ENCODE measurements around the gene ADCY1.
"Not testable (repeated sequence)": the region's sequence is repeated elsewhere in the genome, so short reads cannot be mapped to it uniquely, and the experiment has no call there.

ADCY1 gene

GRCh38 chr7:45573661-45574415, at the start of gene ADCY1:
Gene ADCY1, plus strand, starts transcription at chr7:45574368. Its CDS starts 176 bp downstream, at chr7:45574544.
- DNase-seq (ENCODE audit: low read depth in 2 of 2, low spot score in 1 of 2), result no peak

GRCh38 chr7:45524445-45524844, 49.7 kb upstream of the ADCY1 start:
- no peak for DNase-seq (ENCODE audit: low read depth in 2 of 2, low spot score in 1 of 2)

- DNase-seq (ENCODE audit: low read depth in 2 of 2, low spot score in 1 of 2), result no peak
These were observed 49.1 kb upstream of the ADCY1 start for GRCh38 chr7:45525057-45525456.

GRCh38 chr7:45543473-45543872, 30.7 kb upstream of the ADCY1 start:
- DNase-seq (ENCODE audit: low read depth in 2 of 2, low spot score in 1 of 2), result no peak

GRCh38 chr7:45545105-45545710, 29.0 kb upstream of the ADCY1 start:
- not testable (repeated sequence) for DNase-seq (ENCODE audit: low read depth in 2 of 2, low spot score in 1 of 2)

GRCh38 chr7:45548917-45549316, 25.3 kb upstream of the ADCY1 start:
- DNase-seq (ENCODE audit: low read depth in 2 of 2, low spot score in 1 of 2), result not testable (repeated sequence)

GRCh38 chr7:45563401-45563800, 10.8 kb upstream of the ADCY1 start:
- DNase-seq (ENCODE audit: low read depth in 2 of 2, low spot score in 1 of 2), result no peak

GRCh38 chr7:45563941-45564461, 10.2 kb upstream of the ADCY1 start:
- DNase-seq (ENCODE audit: low read depth in 2 of 2, low spot score in 1 of 2), result no peak

GRCh38 chr7:45564485-45564884, 9.7 kb upstream of the ADCY1 start:
- DNase-seq (ENCODE audit: low read depth in 2 of 2, low spot score in 1 of 2), result no peak

- DNase-seq (ENCODE audit: low read depth in 2 of 2, low spot score in 1 of 2), result no peak
These were observed 9.2 kb upstream of the ADCY1 start for GRCh38 chr7:45564886-45565455.

GRCh38 chr7:45566386-45566785, 7.8 kb upstream of the ADCY1 start:
- DNase-seq (ENCODE audit: low read depth in 2 of 2, low spot score in 1 of 2), result no peak

GRCh38 chr7:45566961-45567360, 7.2 kb upstream of the ADCY1 start:
- DNase-seq (ENCODE audit: low read depth in 2 of 2, low spot score in 1 of 2), result no peak

GRCh38 chr7:45567713-45568112, 6.5 kb upstream of the ADCY1 start:
- DNase-seq (ENCODE audit: low read depth in 2 of 2, low spot score in 1 of 2), result no peak

GRCh38 chr7:45568536-45569289, 5.5 kb upstream of the ADCY1 start:
- DNase-seq (ENCODE audit: low read depth in 2 of 2, low spot score in 1 of 2), result no peak

GRCh38 chr7:45569290-45569685, 4.9 kb upstream of the ADCY1 start:
- DNase-seq (ENCODE audit: low read depth in 2 of 2, low spot score in 1 of 2), result no peak

GRCh38 chr7:45570797-45571196, 3.4 kb upstream of the ADCY1 start:
- DNase-seq (ENCODE audit: low read depth in 2 of 2, low spot score in 1 of 2), result no peak

- DNase-seq (ENCODE audit: low read depth in 2 of 2, low spot score in 1 of 2), result no peak
These were observed 964 bp upstream of the ADCY1 start for GRCh38 chr7:45573204-45573603.

- DNase-seq (ENCODE audit: low read depth in 2 of 2, low spot score in 1 of 2), result no peak
These were observed 174 bp downstream of the ADCY1 start for GRCh38 chr7:45574416-45574668.

- no peak for DNase-seq (ENCODE audit: low read depth in 2 of 2, low spot score in 1 of 2)
These were observed 717 bp downstream of the ADCY1 start for GRCh38 chr7:45574669-45575500.

- no peak for DNase-seq (ENCODE audit: low read depth in 2 of 2, low spot score in 1 of 2)
These were observed 1.5 kb downstream of the ADCY1 start for GRCh38 chr7:45575501-45576248.
